HT1080 (cell line): ENCODE results near the gene TARBP1. TPM values are rescaled to one million over a fixed set of nuclear protein-coding genes. Genes with fewer than 3 reads are reported as not detected.
"Not testable (repeated sequence)": the region's sequence is repeated elsewhere in the genome, so short reads cannot be mapped to it uniquely, and the experiment has no call there.

Experiments used
- DNase-seq: peaks from one replicate; pipeline ENCODE4 v3.0.0-alpha.2; 2015; ENCODE audit warnings: low read depth
- total RNA-seq: library from RNA; depleted of rRNA; stranded (reverse); fragments of >200 nt; shearing (Covaris generic); gene quantifications from 2 replicates; pipeline ENCODE4 v1.2.3, GENCODE V29; 2014

TARBP1 gene
- total RNA-seq, 1 experiment from 2014 or later, result 17.0 TPM

- peak; percentile 7 for DNase-seq
Observed at GRCh38 chr1:234437423-234438171, 41.4 kb downstream of the TARBP1 start.

DNA sequence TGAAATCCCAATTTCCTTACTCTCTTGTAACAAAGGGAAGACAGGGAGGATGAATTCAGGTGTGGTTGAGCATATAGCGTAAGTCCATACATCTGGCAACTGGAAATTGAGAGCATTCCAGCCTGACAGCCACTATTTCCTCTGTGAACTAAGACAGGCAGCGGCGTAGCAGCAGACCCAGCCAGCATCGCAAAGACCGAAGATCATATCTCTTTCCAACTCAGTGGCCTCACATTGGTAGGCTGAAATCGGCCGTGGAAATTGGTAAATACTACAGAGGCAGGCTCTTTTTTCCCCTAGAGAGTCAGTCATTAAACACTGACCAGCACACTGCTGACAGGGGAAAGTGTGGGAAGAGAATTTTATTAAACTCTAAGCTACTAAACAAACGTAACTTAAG lies 43.4 kb downstream of the TARBP1 start:
- DNase-seq, result no peak

GRCh38 chr1:234434706-234435105 lies 44.3 kb downstream of the TARBP1 start:
- DNase-seq, result no peak

GRCh38 chr1:234433563-234434285 lies 45.3 kb downstream of the TARBP1 start:
- DNase-seq, result peak; percentile 54

- DNase-seq, result no peak
Observed at GRCh38 chr1:234431255-234431654, 47.7 kb downstream of the TARBP1 start.

- DNase-seq, result no peak
Observed at GRCh38 chr1:234430691-234431090, 48.3 kb downstream of the TARBP1 start.

GRCh38 chr1:234429434-234429806 lies 49.6 kb downstream of the TARBP1 start:
- DNase-seq, result no peak

- no peak for DNase-seq
Observed at GRCh38 chr1:234427950-234428646, 50.9 kb downstream of the TARBP1 start.

DNA sequence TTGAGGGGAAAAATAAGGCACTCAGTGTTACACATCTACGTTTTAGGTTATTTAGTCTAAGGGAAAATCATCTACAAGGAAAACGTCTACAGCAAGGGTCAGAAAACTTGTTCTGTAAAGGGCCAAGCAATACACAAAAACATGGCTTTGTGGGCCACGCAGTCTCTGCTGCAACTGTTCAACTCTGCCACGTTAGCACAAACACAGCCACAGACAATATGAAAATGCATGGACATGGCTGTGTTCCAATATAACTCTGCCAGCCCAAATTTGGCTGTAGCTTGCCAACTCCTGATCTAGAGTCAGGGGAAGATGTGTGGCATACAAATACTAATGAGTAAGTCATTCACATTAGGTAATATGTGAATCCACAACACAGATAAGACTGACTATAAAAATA lies 65.0 kb downstream of the TARBP1 start:
- DNase-seq, result no peak

GRCh38 chr1:234413485-234413884 lies 65.5 kb downstream of the TARBP1 start:
- no peak for DNase-seq

GRCh38 chr1:234412830-234413229 lies 66.1 kb downstream of the TARBP1 start:
- no peak for DNase-seq

GRCh38 chr1:234409328-234409727 lies 69.7 kb downstream of the TARBP1 start:
- DNase-seq, result no peak

DNA sequence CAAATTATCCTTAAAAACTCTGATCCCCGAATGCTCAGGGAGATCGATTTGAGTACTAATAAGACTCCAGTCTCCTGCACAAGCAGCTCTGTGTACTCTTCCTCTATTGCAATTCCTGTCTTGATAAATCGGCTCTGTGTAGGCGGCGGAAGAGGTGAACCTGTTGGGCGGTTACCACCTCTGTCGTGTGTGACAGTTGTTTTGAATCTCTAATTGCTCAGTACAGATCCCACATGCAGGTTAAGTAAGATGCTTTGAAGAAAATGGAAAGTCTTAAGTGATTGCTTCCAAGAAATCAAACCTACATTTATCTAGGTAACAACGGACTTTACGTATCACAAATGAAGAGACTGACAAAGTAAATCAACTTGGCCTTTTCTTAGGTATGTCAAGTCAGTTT lies 70.2 kb downstream of the TARBP1 start:
- no peak for DNase-seq

DNA sequence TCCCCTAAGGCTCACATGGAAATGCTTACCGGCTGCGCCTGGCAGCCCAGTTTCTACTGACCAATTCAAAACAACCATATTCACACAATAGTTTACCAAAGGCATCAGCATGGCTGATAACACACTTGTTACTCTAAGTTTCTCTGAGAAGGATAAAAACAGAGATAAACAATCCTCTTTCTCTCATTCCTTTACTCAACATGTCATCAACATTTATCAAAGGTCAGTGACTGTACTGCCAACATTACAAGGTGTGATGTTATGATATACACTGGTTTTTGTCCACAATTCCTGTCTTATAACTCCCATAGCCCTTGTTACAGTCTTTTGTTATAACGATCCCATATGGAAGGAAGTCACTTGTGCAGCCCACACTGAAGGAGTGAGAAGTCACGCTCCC lies 72.1 kb downstream of the TARBP1 start:
- DNase-seq, result no peak

GRCh38 chr1:234405676-234406075 lies 73.3 kb downstream of the TARBP1 start:
- DNase-seq, result no peak

DNA sequence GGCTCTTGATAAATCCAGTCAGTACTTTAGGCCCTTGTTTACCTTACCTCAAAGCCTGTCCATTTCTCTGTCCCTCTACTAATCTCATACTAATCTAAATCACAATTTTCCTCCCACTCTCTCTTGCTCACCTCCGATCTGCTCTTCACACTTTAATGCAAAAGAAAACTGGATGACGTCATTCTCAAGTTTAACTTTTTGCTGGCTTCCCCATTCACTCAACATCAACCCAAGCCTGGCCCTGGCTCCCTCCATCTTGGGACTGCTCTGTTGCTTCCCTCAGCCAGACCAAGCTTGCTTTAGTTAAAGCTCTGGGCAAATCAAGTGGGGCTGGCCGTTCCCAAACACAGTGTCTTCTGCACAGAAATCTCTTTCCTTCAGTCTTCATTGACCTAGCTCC lies 76.0 kb downstream of the TARBP1 start:
- DNase-seq, result no peak

- DNase-seq, result no peak
Observed at GRCh38 chr1:234401658-234402057, 77.3 kb downstream of the TARBP1 start.

GRCh38 chr1:234400773-234401172 lies 78.2 kb downstream of the TARBP1 start:
- no peak for DNase-seq

GRCh38 chr1:234399515-234399914 lies 79.5 kb downstream of the TARBP1 start:
- not testable (repeated sequence) for DNase-seq

GRCh38 chr1:234398849-234399381 lies 80.1 kb downstream of the TARBP1 start:
- DNase-seq, result no peak

- no peak for DNase-seq
Observed at GRCh38 chr1:234397732-234398131, 81.2 kb downstream of the TARBP1 start.

GRCh38 chr1:234396871-234397270 lies 82.1 kb downstream of the TARBP1 start:
- no peak for DNase-seq
